ENCODE results near the gene IRF1. TPM values are rescaled to one million over a fixed set of nuclear protein-coding genes. Genes with fewer than 3 reads are reported as not detected.

IRF1 gene
- total RNA-seq, 4 donors from 2014 or later = 20.6 to 289 (median 29.6) TPM

GRCh38 chr5:132463811-132464155, 26.8 kb downstream of the IRF1 start:
- Histone ChIP-seq H3K4me3 (peak overlapping the region; percentile 23 to 43 (median 33)), H3K27ac (replicated peaks in 1 of 4) (peak overlapping the region; percentile 58 to 75 (median 69)), H3K9me3 (no peaks in the 10 kb centered on the region), H3K36me3 (peaks cover 0 to 24% (median 2%) of the 10 kb centered on the region in 4 donors), H3K4me1 (peaks cover 63 to 81% (median 70%) of the 10 kb centered on the region in 4 donors), H3K27me3 (no peaks in the 10 kb centered on the region)
- no peak for TF ChIP-seq CTCF (IDR thresholded peaks at IDR 0.05)
- TF ChIP-seq POLR2A (IDR thresholded peaks at IDR 0.05; ENCODE audit: low read depth) = no peak
- TF ChIP-seq EP300 (IDR thresholded peaks at IDR 0.05) = no peak
- no peak for TF ChIP-seq POLR2AphosphoS5 (IDR thresholded peaks at IDR 0.05)
- intact Hi-C loops (cut with DNase I) = no loop called here
- 66% methylated on average over 4 of the region's 5 CpGs for WGBS
- no peak for DNase-seq (ENCODE audit: extremely low spot score)

- intact Hi-C loops (cut with DNase I) = no loop called here
- TF ChIP-seq EP300 (IDR thresholded peaks at IDR 0.05) = no peak
- no peak for TF ChIP-seq CTCF (IDR thresholded peaks at IDR 0.05)
- no peak for TF ChIP-seq POLR2AphosphoS5 (IDR thresholded peaks at IDR 0.05)
- TF ChIP-seq POLR2A (IDR thresholded peaks at IDR 0.05; ENCODE audit: low read depth) = no peak
- 87% methylated on average over 10 of the region's 10 CpGs for WGBS
- peaks cover 0 to 24% (median 2%) of the 10 kb centered on the region in 4 donors for H3K36me3 ChIP-seq
- no peak for DNase-seq (ENCODE audit: extremely low spot score)
- H3K27me3 ChIP-seq = no peaks in the 10 kb centered on the region
- H3K9me3 ChIP-seq = no peaks in the 10 kb centered on the region
- H3K4me1 ChIP-seq = peaks cover 65 to 82% (median 77%) of the 10 kb centered on the region in 4 donors
- H3K4me3 ChIP-seq = no peak overlapping the region
- H3K27ac ChIP-seq (replicated peaks in 1 of 4) = peak overlapping the region in 2 of 4 donors; percentile 69
Observed at GRCh38 chr5:132462856-132463745, 27.5 kb downstream of the IRF1 start.

- no peak overlapping the region for H3K27ac ChIP-seq (replicated peaks in 1 of 4)
- TF ChIP-seq POLR2AphosphoS5 (IDR thresholded peaks at IDR 0.05) (no peak), POLR2A (IDR thresholded peaks at IDR 0.05; ENCODE audit: low read depth) (no peak), CTCF (IDR thresholded peaks at IDR 0.05) (no peak), EP300 (IDR thresholded peaks at IDR 0.05) (no peak)
- no peaks in the 10 kb centered on the region for H3K27me3 ChIP-seq
- DNase-seq (ENCODE audit: extremely low spot score) = no peak
- WGBS = 83% methylated on average over 6 of the region's 6 CpGs
- intact Hi-C loops (cut with DNase I) = no loop called here
- H3K36me3 ChIP-seq = peaks cover 0 to 22% (median 3%) of the 10 kb centered on the region in 4 donors
- peaks cover 70 to 84% (median 82%) of the 10 kb centered on the region in 4 donors for H3K4me1 ChIP-seq
- H3K4me3 ChIP-seq = no peak overlapping the region
- H3K9me3 ChIP-seq = no peaks in the 10 kb centered on the region
Observed at GRCh38 chr5:132462333-132462732, 28.2 kb downstream of the IRF1 start.

- peaks cover 72 to 84% (median 82%) of the 10 kb centered on the region in 4 donors for H3K4me1 ChIP-seq
- 65% methylated on average over 2 of the region's 2 CpGs for WGBS
Observed at GRCh38 chr5:132461569-132462070, 29.0 kb downstream of the IRF1 start.

More at GRCh38 chr5:132461569-132462070, 29.0 kb downstream of the IRF1 start:
- Histone ChIP-seq H3K36me3 (peaks cover 0 to 24% (median 7%) of the 10 kb centered on the region in 4 donors), H3K27ac (replicated peaks in 1 of 4) (no peak overlapping the region), H3K9me3 (no peaks in the 10 kb centered on the region), H3K4me3 (no peak overlapping the region), H3K27me3 (no peaks in the 10 kb centered on the region)
- no peak for DNase-seq (ENCODE audit: extremely low spot score)
- intact Hi-C loops (cut with DNase I) = no loop called here
- TF ChIP-seq EP300 (IDR thresholded peaks at IDR 0.05) (no peak), POLR2A (IDR thresholded peaks at IDR 0.05; ENCODE audit: low read depth) (no peak), CTCF (IDR thresholded peaks at IDR 0.05) (no peak), POLR2AphosphoS5 (IDR thresholded peaks at IDR 0.05) (no peak)
